Endothelial cell (in vitro differentiated cells): ENCODE results near the gene NCMAP. TPM values are rescaled to one million over a fixed set of nuclear protein-coding genes. Genes with fewer than 3 reads are reported as not detected.

Source experiments
- DNase-seq: peaks from one replicate; pipeline ENCODE4 v3.0.0; 2021; ENCODE audit warnings: low spot score
- H3K27ac Mint-ChIP-seq: one replicate; pipeline ENCODE4 v1.8.0; 2021; ENCODE audit warnings: mixed read lengths, inconsistent platforms; ENCODE audit not compliant: unreplicated experiment
- H3K27me3 Mint-ChIP-seq: one replicate; pipeline ENCODE4 v1.8.0; 2021; ENCODE audit warnings: mild to moderate bottlenecking, moderate library complexity, mixed read lengths, inconsistent platforms; ENCODE audit not compliant: unreplicated experiment
- H3K36me3 Mint-ChIP-seq: one replicate; pipeline ENCODE4 v1.8.0; 2021; ENCODE audit warnings: mild to moderate bottlenecking, low read depth, mixed read lengths, inconsistent platforms; ENCODE audit not compliant: unreplicated experiment
- H3K4me1 Mint-ChIP-seq: one replicate; pipeline ENCODE4 v1.8.0; 2021; ENCODE audit warnings: mild to moderate bottlenecking, mixed read lengths, inconsistent platforms; ENCODE audit not compliant: unreplicated experiment
- H3K4me3 Mint-ChIP-seq: one replicate; pipeline ENCODE4 v1.8.0; 2021; ENCODE audit warnings: mild to moderate bottlenecking, mixed read lengths, inconsistent platforms; ENCODE audit not compliant: unreplicated experiment
- H3K9me3 Mint-ChIP-seq: one replicate; pipeline ENCODE4 v1.8.0; 2021; ENCODE audit warnings: mixed read lengths, inconsistent platforms; ENCODE audit not compliant: unreplicated experiment
- CTCF ChIP-seq: fragments of 200-600 bp; sonication (generic); IDR thresholded peaks from one replicate; pipeline ENCODE4 v1.5.0; 2021; ENCODE audit warnings: antibody characterized with exemption; ENCODE audit not compliant: unreplicated experiment
- total RNA-seq: library from RNA; stranded (reverse); fragmentation: NEBNext Ultra II Directional; extraction: Animal tissue kit (Norgen Biotek cat#: 25700); gene quantifications from one replicate; pipeline ENCODE4 v1.2.1, GENCODE V29; 2021; ENCODE audit not compliant: unreplicated experiment

Gene NCMAP
- total RNA-seq, 1 donor from 2014 or later: 0.05 TPM

- Mint-ChIP-seq H3K36me3 (peaks cover 10% of the 10 kb centered on the region), H3K4me1 (no peaks in the 10 kb centered on the region), H3K27ac (no peak overlapping the region), H3K27me3 (no peaks in the 10 kb centered on the region), H3K4me3 (no peak overlapping the region), H3K9me3 (no peaks in the 10 kb centered on the region)
- no peak for TF ChIP-seq CTCF
- DNase-seq: no peak
Measured at GRCh38 chr1:24535021-24535424, 20.9 kb upstream of the NCMAP start.

- TF ChIP-seq CTCF: no peak
- H3K27ac Mint-ChIP-seq: no peak overlapping the region
- no peak overlapping the region for H3K4me3 Mint-ChIP-seq
- H3K27me3 Mint-ChIP-seq: no peaks in the 10 kb centered on the region
- H3K9me3 Mint-ChIP-seq: no peaks in the 10 kb centered on the region
- no peak for DNase-seq
- no peaks in the 10 kb centered on the region for H3K4me1 Mint-ChIP-seq
- H3K36me3 Mint-ChIP-seq: peaks cover 10% of the 10 kb centered on the region
Measured at GRCh38 chr1:24535778-24536177, 20.1 kb upstream of the NCMAP start.

GRCh38 chr1:24536391-24536840 is 19.5 kb upstream of the NCMAP start:
- no peak overlapping the region for H3K4me3 Mint-ChIP-seq
- DNase-seq: no peak
- TF ChIP-seq CTCF: no peak
- H3K9me3 Mint-ChIP-seq: no peaks in the 10 kb centered on the region
- H3K4me1 Mint-ChIP-seq: no peaks in the 10 kb centered on the region
- H3K36me3 Mint-ChIP-seq: peaks cover 10% of the 10 kb centered on the region
- no peak overlapping the region for H3K27ac Mint-ChIP-seq
- H3K27me3 Mint-ChIP-seq: no peaks in the 10 kb centered on the region

- Mint-ChIP-seq H3K36me3 (no peaks in the 10 kb centered on the region), H3K4me3 (no peak overlapping the region), H3K27me3 (no peaks in the 10 kb centered on the region), H3K4me1 (no peaks in the 10 kb centered on the region), H3K9me3 (no peaks in the 10 kb centered on the region), H3K27ac (no peak overlapping the region)
- TF ChIP-seq CTCF: no peak
- DNase-seq: no peak
Measured at GRCh38 chr1:24540051-24540905, 15.6 kb upstream of the NCMAP start.
